Activated gamma-delta T cell treated with Interleukin-2 at 50 U/mL for 16 hours (primary cell): ENCODE measurements around the gene TRIP6.
"Not testable (repeated sequence)": the region's sequence is repeated elsewhere in the genome, so short reads cannot be mapped to it uniquely, and the experiment has no call there.

Source experiments
- DNase-seq: peaks from one replicate; pipeline ENCODE4 v3.0.0-alpha.2; 2020

TRIP6 gene

DNA sequence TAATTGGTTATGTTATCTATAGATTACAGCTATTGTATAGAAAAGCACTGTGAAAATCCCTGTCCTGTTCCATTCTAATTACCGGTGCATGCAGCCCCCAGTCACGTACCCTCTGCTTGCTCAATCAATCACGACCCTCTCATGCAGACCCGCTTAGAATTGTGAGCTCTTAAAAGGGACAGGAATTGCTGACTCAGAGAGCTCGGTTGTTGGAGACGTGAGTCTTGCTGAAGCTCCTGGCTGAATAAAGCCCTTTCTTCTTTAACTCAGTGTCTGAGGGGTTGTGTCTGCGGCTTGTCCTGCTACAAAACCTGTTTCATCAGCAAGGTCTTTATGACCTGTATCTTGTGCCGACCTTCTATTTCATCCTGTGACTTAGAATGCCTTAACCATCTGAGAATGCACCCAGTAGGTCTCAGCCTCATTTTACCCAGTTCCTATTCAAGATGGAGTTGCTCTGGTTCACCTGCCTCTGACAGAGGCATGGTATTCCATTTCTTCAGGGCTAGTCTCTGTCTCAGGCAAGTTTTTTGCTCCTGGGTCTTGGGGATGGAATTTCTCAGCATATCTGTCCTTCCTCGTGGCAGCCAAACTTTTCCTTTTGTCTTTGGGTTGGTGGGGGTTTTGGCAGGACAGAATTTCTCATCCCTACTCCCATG lies 52.7 kb downstream of the TRIP6 start:
- DNase-seq, result not testable (repeated sequence)

DNA sequence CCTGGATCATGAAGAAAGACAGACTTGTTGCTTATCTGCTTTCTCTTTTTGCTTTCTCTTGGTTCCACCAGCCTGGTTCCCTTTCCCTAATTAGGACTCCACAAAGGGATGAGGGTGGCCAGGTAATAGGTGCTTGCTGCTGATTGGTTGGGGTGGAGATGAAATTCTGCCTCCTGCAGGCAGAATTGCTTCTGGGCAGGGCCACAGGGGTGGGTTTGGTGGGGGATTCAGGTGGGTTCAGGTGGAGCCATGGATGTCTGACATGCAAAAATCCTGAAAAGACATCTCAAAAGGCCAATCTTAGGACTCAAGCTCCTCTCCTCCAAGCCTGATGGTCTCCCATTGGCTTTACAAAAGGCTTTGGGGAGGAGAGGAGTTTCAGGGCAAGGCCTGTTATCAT lies 53.9 kb downstream of the TRIP6 start:
- no peak for DNase-seq
